Testis (tissue), 3 donors: ENCODE data around the gene CST6. TPM values are rescaled to one million over a fixed set of nuclear protein-coding genes. Genes with fewer than 3 reads are reported as not detected.

ENCODE experiments used
- DNase-seq: peaks from one replicate; pipeline ENCODE4 v3.0.0-alpha.2; 2019
- H3K27ac ChIP-seq, 2 donors: fragments of 200-600 bp; sonication (generic); one replicate each; pipeline ENCODE4 v1.5.1; 2019
- H3K27me3 ChIP-seq: fragments of 200-600 bp; sonication (generic); one replicate; pipeline ENCODE4 v1.5.1; 2019
- H3K36me3 ChIP-seq: fragments of 200-600 bp; sonication (generic); one replicate; pipeline ENCODE4 v1.5.1; 2017; ENCODE audit warnings: low read depth; ENCODE audit errors: missing control alignments
- H3K4me1 ChIP-seq: fragments of 200-600 bp; sonication (generic); one replicate; pipeline ENCODE4 v1.5.1; 2019
- H3K4me3 ChIP-seq, 2 donors: fragments of 200-600 bp; sonication (generic); one replicate each; pipeline ENCODE4 v1.5.1; 2017 to 2019
- H3K9me3 ChIP-seq: fragments of 200-600 bp; sonication (generic); one replicate; pipeline ENCODE4 v1.5.1; 2017
- CTCF ChIP-seq, 3 experiments: fragments of 450-650 bp in 2 of 3; fragments of 200-600 bp in 1 of 3; sonication (generic) in 1 of 3; IDR thresholded peaks; one replicate each; pipeline ENCODE4 v1.5.1; 2016 to 2019; ENCODE audit warnings: antibody characterized with exemption in 3 of 3, mild to moderate bottlenecking in 2 of 3, moderate library complexity in 1 of 3
- POLR2A ChIP-seq: fragments of 450-650 bp; IDR thresholded peaks from one replicate; pipeline ENCODE4 v1.6.1; 2017; ENCODE audit warnings: antibody characterized with exemption, mild to moderate bottlenecking, moderate library complexity
- WGBS, 2 donors: methylation state at CpG; one replicate each; pipeline ENCODE4 v1.1.5; 2018; 5-methylcytosine and 5-hydroxymethylcytosine counted together
- intact Hi-C: fragments of 100-400 bp; cut with DNase I; formaldehyde crosslinking; loops from one replicate; pipeline ENCODE4 v1.15.1; 2023; ENCODE audit warnings: low total_unique reads
- polyA plus RNA-seq: library from polyadenylated mRNA; stranded (reverse); fragments of 350-450 nt; fragmentation: Illumina TruSeq; extraction: RNeasy Lipid Tissue Mini Kit (QIAGEN cat#74804); gene quantifications from one replicate; pipeline ENCODE4 v1.2.3, GENCODE V29; 2014; ENCODE audit warnings: low read depth, low replicate concordance; ENCODE audit not compliant: insufficient read depth
- total RNA-seq, 2 donors: library from RNA; depleted of rRNA; stranded (reverse); fragments of >200 nt; gene quantifications; one replicate each; pipeline ENCODE4 v1.2.3, GENCODE V29; 2016

Gene CST6
- total and polyA plus RNA-seq, 3 donors from 2014 or later: 3.0 to 11.9 (median 6.6) TPM

GRCh38 chr11:65981101-65981740 is 30.6 kb upstream of the CST6 start:
- no peak for TF ChIP-seq POLR2A
- no peak for TF ChIP-seq CTCF (IDR thresholded peaks at IDR 0.05)
- WGBS, 2 donors: 80 to 81% methylated on average over 12 of the region's 12 CpGs
- no peaks in the 10 kb centered on the region for H3K36me3 ChIP-seq
- intact Hi-C loops: loop anchor here (10.0 kb wide), 1 partner anchor 96 kb away; the partner anchor contains the start of gene FIBP
- H3K4me1 ChIP-seq: no peaks in the 10 kb centered on the region
- no peaks in the 10 kb centered on the region for H3K9me3 ChIP-seq
- no peak for DNase-seq
- H3K4me3 ChIP-seq: no peak overlapping the region
- no peaks in the 10 kb centered on the region for H3K27me3 ChIP-seq
- no peak overlapping the region for H3K27ac ChIP-seq

DNA sequence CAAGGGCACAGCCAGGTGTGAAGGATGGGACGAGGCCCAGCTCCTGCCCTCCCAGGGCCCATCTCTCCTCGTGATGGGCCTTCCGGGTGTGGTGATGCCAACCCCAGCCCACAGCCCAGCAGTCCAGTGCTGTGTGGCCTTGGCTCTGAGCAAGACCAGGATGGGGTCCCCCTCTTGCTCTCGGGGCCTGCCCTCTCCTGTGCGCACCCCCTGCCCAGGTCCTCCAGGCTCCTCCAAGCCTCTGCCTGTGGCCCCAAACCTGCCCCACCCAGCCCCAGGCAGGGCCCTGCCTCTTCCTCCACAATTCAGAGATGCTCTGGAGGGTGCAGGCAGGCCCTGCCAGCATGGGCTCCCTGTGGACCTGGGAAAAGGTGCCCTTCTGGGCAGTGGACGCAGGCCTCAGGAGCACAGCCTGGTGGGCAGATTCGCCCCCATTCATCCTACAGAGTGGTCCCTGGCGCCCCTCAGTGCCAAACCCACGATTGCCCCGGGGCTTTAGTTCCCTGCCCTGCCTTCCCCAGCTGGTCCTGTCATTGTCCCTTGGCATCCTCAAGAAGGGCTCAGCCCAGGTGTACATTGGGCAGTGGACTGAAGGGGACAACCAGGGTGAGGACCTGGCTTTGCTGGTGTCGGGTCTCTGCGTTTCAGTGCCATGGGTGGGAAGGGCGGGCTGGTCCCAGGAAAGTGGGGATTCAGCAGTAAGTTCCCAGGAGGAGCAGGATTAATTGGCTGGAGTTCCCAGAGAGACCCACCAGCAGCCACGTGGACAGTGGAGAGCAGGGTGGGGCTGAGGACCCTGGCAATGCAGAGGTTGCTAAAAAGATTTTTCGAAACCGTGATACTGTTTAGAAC is 29.6 kb upstream of the CST6 start:
- WGBS, 2 donors: 69 to 70% methylated on average over 13 to 16 of the region's 16 CpGs
- TF ChIP-seq POLR2A (no peak), CTCF (IDR thresholded peaks at IDR 0.05) (no peak)
- Histone ChIP-seq H3K36me3 (no peaks in the 10 kb centered on the region), H3K27ac (no peak overlapping the region), H3K4me1 (no peaks in the 10 kb centered on the region), H3K27me3 (no peaks in the 10 kb centered on the region), H3K9me3 (no peaks in the 10 kb centered on the region), H3K4me3 (no peak overlapping the region)
- DNase-seq: no peak
- intact Hi-C loops: loop anchor here (10.0 kb wide), 1 partner anchor 97 kb away; the partner anchor contains the start of gene FIBP

- no peak for TF ChIP-seq CTCF (IDR thresholded peaks at IDR 0.05)
- no peak for TF ChIP-seq POLR2A
Measured at GRCh38 chr11:65982824-65983588, 28.8 kb upstream of the CST6 start.

DNA sequence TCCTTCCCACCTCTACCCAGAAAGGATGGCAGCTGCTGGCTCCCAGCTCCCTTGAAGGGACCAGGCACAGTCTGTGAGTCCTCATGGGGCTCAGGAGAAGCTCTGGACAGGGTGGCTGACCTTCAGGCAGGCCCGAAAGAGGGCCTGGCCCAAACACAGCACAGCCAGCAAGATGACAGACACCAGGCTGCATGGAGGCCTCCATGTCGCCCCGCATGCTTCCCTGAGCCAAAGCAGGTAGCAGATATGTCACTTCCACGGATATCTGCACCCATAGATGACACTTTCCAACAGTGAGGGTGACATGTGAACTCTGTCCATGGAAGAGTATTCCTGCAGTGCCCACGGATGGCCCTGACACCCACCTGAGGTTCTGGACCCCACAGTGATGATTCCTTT is 28.2 kb upstream of the CST6 start:
- intact Hi-C loops: loop anchor here (10.0 kb wide), 1 partner anchor 99 kb away; the partner anchor contains the start of gene FIBP
- Histone ChIP-seq H3K36me3 (no peaks in the 10 kb centered on the region), H3K27ac (no peak overlapping the region), H3K4me1 (no peaks in the 10 kb centered on the region), H3K9me3 (no peaks in the 10 kb centered on the region), H3K27me3 (no peaks in the 10 kb centered on the region), H3K4me3 (no peak overlapping the region)
- no peak for TF ChIP-seq CTCF (IDR thresholded peaks at IDR 0.05)
- no peak for TF ChIP-seq POLR2A
- 86% methylated on average over 2 to 5 of the region's 5 CpGs for WGBS, 2 donors
- no peak for DNase-seq

More at GRCh38 chr11:65982824-65983588, 28.8 kb upstream of the CST6 start:
- Histone ChIP-seq H3K4me3 (no peak overlapping the region), H3K4me1 (no peaks in the 10 kb centered on the region), H3K36me3 (no peaks in the 10 kb centered on the region), H3K27ac (no peak overlapping the region), H3K27me3 (no peaks in the 10 kb centered on the region), H3K9me3 (no peaks in the 10 kb centered on the region)
- intact Hi-C loops: loop anchor here (10.0 kb wide), 1 partner anchor 98 kb away; the partner anchor contains the start of gene FIBP
- no peak for DNase-seq
- 78 to 85% methylated on average over 21 of the region's 22 CpGs for WGBS, 2 donors
